Psoas muscle (tissue), 8 donors: ENCODE measurements around the gene KIAA1217. TPM values are rescaled to one million over a fixed set of nuclear protein-coding genes. Genes with fewer than 3 reads are reported as not detected.

Experiments used
- ATAC-seq, 4 donors: fragments of 200-7000 bp; cut with Tn5 transposase; one replicate each; pipeline ENCODE4 v1.9.1; 2020; ENCODE audit warnings: moderate library complexity in 3 of 4, mild to moderate bottlenecking in 2 of 4
- DNase-seq, 2 donors: peaks; one replicate each; pipeline ENCODE4 v3.0.0-alpha.2; 2020
- H3K27ac ChIP-seq: fragments of 200-600 bp; one replicate; pipeline ENCODE4 v1.8.0; 2022
- H3K27me3 ChIP-seq, 3 donors: fragments of 200-600 bp in 1 of 3; one replicate each; pipeline versions ENCODE4 v1.6.1 to v1.8.0; 2013 to 2022; ENCODE audit warnings: low read length in 2 of 3, mild to moderate bottlenecking in 2 of 3, moderate library complexity in 1 of 3; ENCODE audit not compliant: insufficient read depth in 3 of 3
- H3K36me3 ChIP-seq, 2 donors: fragments of 200-600 bp in 1 of 2; one replicate each; pipeline versions ENCODE4 v1.6.1 to v1.8.0; 2013 to 2022; ENCODE audit warnings: low read depth in 1 of 2, mild to moderate bottlenecking in 1 of 2, moderate library complexity in 1 of 2; ENCODE audit not compliant: insufficient read depth in 1 of 2
- H3K4me1 ChIP-seq: fragments of 200-600 bp; one replicate; pipeline ENCODE4 v1.8.0; 2022
- H3K4me3 ChIP-seq: fragments of 200-600 bp; one replicate; pipeline ENCODE4 v1.8.0; 2022; ENCODE audit warnings: mild to moderate bottlenecking
- H3K9me3 ChIP-seq: fragments of 200-600 bp; one replicate; pipeline ENCODE4 v1.8.0; 2022
- WGBS, 3 donors: extraction: QIAGEN DNeasy Blood & Tissue Kit; methylation state at CpG; one replicate each; pipeline versions ENCODE4 v1.1.6 to v1.1.7; 2013; 5-methylcytosine and 5-hydroxymethylcytosine counted together
- intact Hi-C, 2 donors: fragments of 100-400 bp; cut with DNase I; formaldehyde crosslinking; loops; one replicate each; pipeline versions ENCODE4 v1.11.0 to v1.14.2; 2022
- polyA plus RNA-seq, 3 donors: library from polyadenylated mRNA; stranded (reverse); fragments of 200-250 nt; gene quantifications; one replicate each; pipeline ENCODE4 v1.2.3, GENCODE V29; 2013
- total RNA-seq, 4 donors: library from RNA; stranded (reverse); fragmentation: NEBNext Ultra II Directional in 2 of 4; extraction: Animal tissue kit (Norgen Biotek cat#: 25700) in 2 of 4; gene quantifications; one replicate each; pipeline versions ENCODE4 v1.2.1 to v1.2.4, GENCODE V29; 2021 to 2023
- TF ChIP-seq, protein P1 (sequence below): fragments of 200-600 bp; IDR thresholded peaks from one replicate; pipeline ENCODE4 v1.8.0; 2022; ENCODE audit warnings: antibody characterized with exemption
- donor health status: healthy with polysubstance abuse.
- donor health status: DM: no; HTN: no; CAD: no; lungs with moderate emphysema.
- donor health status: Bipolar disorder and iron deficiency.
- donor health status: healthy.
- donor health status: DM: yes; HTN: yes; CAD: no.
- donor health status: DM: no; HTN: no; CAD: no.
- donor health status: DM: no; HTN: no; CAD: no.
- donor health status: DM: yes; HTN: yes; CAD: no.

Gene KIAA1217
- total and polyA plus RNA-seq, 7 donors = 8.9 to 169 (median 65.9) TPM

- H3K27me3 ChIP-seq = no peaks in the 10 kb centered on the region
- no peaks in the 10 kb centered on the region for H3K9me3 ChIP-seq
- TF ChIP-seq, protein P1, sequence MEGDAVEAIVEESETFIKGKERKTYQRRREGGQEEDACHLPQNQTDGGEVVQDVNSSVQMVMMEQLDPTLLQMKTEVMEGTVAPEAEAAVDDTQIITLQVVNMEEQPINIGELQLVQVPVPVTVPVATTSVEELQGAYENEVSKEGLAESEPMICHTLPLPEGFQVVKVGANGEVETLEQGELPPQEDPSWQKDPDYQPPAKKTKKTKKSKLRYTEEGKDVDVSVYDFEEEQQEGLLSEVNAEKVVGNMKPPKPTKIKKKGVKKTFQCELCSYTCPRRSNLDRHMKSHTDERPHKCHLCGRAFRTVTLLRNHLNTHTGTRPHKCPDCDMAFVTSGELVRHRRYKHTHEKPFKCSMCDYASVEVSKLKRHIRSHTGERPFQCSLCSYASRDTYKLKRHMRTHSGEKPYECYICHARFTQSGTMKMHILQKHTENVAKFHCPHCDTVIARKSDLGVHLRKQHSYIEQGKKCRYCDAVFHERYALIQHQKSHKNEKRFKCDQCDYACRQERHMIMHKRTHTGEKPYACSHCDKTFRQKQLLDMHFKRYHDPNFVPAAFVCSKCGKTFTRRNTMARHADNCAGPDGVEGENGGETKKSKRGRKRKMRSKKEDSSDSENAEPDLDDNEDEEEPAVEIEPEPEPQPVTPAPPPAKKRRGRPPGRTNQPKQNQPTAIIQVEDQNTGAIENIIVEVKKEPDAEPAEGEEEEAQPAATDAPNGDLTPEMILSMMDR = no peak
- H3K27ac ChIP-seq = no peak overlapping the region
- intact Hi-C loops = loop anchor here (2.0 to 5.0 kb wide), 2 partner anchors 80 to 202 kb away; no protein-coding TSS in a partner anchor
- no peak for DNase-seq
- no peak overlapping the region for H3K4me3 ChIP-seq
- no peaks in the 10 kb centered on the region for H3K36me3 ChIP-seq
- 34 to 66% (median 41%) methylated on average over 2 of the region's 2 CpGs for WGBS, 3 donors
- no peak for ATAC-seq
- peaks cover 12% of the 10 kb centered on the region for H3K4me1 ChIP-seq
Measured at GRCh38 chr10:24197263-24197662, 11.7 kb upstream of the KIAA1217 start.

- TF ChIP-seq, protein P1 = no peak
- Histone ChIP-seq H3K27me3 (no peaks in the 10 kb centered on the region), H3K36me3 (no peaks in the 10 kb centered on the region), H3K4me3 (no peak overlapping the region), H3K9me3 (no peaks in the 10 kb centered on the region), H3K27ac (no peak overlapping the region), H3K4me1 (peaks cover 25% of the 10 kb centered on the region)
- 76 to 80% (median 78%) methylated on average over 14 of the region's 14 CpGs for WGBS, 3 donors
- intact Hi-C loops = no loop called here
- no peak for ATAC-seq
- no peak for DNase-seq
Measured at GRCh38 chr10:24201503-24202180, 7.3 kb upstream of the KIAA1217 start.

GRCh38 chr10:24202181-24202570 is 6.8 kb upstream of the KIAA1217 start:
- no peaks in the 10 kb centered on the region for H3K36me3 ChIP-seq
- peaks cover 20% of the 10 kb centered on the region for H3K4me1 ChIP-seq
- ATAC-seq (no peak), DNase-seq (no peak)
- TF ChIP-seq, protein P1 = no peak
- H3K4me3 ChIP-seq = no peak overlapping the region
- WGBS, 3 donors = 85 to 96% (median 94%) methylated on average over 6 of the region's 6 CpGs
- H3K27ac ChIP-seq = no peak overlapping the region
- no peaks in the 10 kb centered on the region for H3K27me3 ChIP-seq
- intact Hi-C loops = no loop called here
- no peaks in the 10 kb centered on the region for H3K9me3 ChIP-seq

DNA sequence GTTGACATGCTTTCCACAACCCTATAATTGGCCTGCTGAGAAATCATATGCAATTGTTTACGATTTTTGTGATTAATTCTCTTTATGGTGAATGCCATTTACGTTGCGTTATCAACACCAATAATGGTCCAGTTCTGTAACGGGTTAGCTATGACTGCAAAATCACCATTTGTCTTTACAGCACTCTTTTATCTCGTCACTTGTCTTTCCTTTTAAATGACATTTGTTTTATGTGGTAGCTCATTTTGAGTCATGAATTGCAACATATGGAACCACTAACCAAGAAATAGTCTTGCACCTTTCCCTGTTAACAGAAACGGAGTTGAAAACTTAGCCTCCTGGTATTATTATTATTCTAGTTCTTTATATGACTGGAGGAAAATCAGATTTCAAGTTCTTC is 3.1 kb upstream of the KIAA1217 start:
- intact Hi-C loops = no loop called here
- no peaks in the 10 kb centered on the region for H3K27me3 ChIP-seq
- peak overlapping the region; percentile 93 for H3K27ac ChIP-seq
- DNase-seq (no peak), ATAC-seq (no peak)
- no peak overlapping the region for H3K4me3 ChIP-seq
- WGBS, 3 donors = 77 to 85% (median 79%) methylated on average over 6 of the region's 6 CpGs
- no peaks in the 10 kb centered on the region for H3K9me3 ChIP-seq
- peaks cover 34% of the 10 kb centered on the region for H3K4me1 ChIP-seq
- no peaks in the 10 kb centered on the region for H3K36me3 ChIP-seq
- TF ChIP-seq, protein P1 = no peak

DNA sequence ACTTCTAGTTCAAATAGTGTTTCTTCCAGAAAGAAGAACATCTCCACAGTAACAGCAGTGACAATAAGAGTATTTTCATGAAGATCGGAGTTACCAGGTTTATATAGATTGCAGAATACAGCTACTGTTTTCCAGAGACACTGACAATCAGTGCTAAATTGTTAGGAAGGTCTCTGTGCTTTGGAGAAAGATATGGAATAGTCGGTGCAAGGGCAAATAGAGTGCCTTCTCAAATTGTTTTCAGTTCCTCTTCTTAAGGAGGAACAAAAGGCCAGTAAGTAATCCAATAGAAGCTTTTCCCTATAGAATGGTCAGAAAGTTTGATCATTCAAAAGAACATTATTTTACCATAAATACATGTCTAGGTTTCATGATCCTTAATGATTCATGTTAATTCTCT is 2.6 kb upstream of the KIAA1217 start:
- 55 to 62% (median 57%) methylated on average over 2 of the region's 2 CpGs for WGBS, 3 donors
- Histone ChIP-seq H3K9me3 (no peaks in the 10 kb centered on the region), H3K27ac (peak overlapping the region; percentile 93), H3K27me3 (no peaks in the 10 kb centered on the region), H3K4me1 (peaks cover 39% of the 10 kb centered on the region), H3K4me3 (no peak overlapping the region), H3K36me3 (no peaks in the 10 kb centered on the region)
- intact Hi-C loops = no loop called here
- ATAC-seq (no peak), DNase-seq (no peak)
- TF ChIP-seq, protein P1 = no peak
